B cell (primary cell): ENCODE results near the gene SNAP29. TPM values are rescaled to one million over a fixed set of nuclear protein-coding genes. Genes with fewer than 3 reads are reported as not detected.

ENCODE experiments used
- ATAC-seq: fragments of 200-7000 bp; cut with Tn5 transposase; one replicate; pipeline ENCODE4 v1.10.0; 2021; ENCODE audit warnings: low read depth, mild to moderate bottlenecking, moderate number of reproducible peaks, moderate library complexity
- CTCF ChIA-PET: fragments of 350-600 bp; sonication (Branson Sonifier 250); formaldehyde crosslinking; loops from one replicate; lab custom pipeline; 2021; ENCODE audit warnings: antibody characterized with exemption, inconsistent platforms; lab: Charles Lee
- POLR2A ChIA-PET: fragments of 350-600 bp; sonication (Branson Sonifier 250); formaldehyde crosslinking; loops from one replicate; lab custom pipeline; 2021; ENCODE audit warnings: antibody characterized with exemption; lab: Charles Lee
- DNase-seq: peaks from one replicate; pipeline ENCODE4 v3.0.0; 2013
- H2AFZ ChIP-seq: 2 replicates; pipeline ENCODE4 v1.6.1; 2012; ENCODE audit warnings: mild to moderate bottlenecking, low read depth, low read length; ENCODE audit not compliant: insufficient read depth, poor library complexity, severe bottlenecking
- H3K27ac ChIP-seq, 2 donors: 1 replicate in 1 of 2; 2 replicates in 1 of 2; pipeline ENCODE4 v1.5.1; 2012 to 2013; ENCODE audit warnings: low read length in 2 of 2, mild to moderate bottlenecking in 2 of 2, moderate library complexity in 1 of 2
- H3K27me3 ChIP-seq, 4 experiments: fragments of 200-600 bp in 1 of 4; sonication (generic) in 1 of 4; replicated peaks in 1 of 4; 1 replicate in 2 of 4; 2 replicates in 2 of 4; pipeline versions ENCODE4 v1.6.1 to v1.7.0; 2013 to 2016; ENCODE audit warnings: low read length in 3 of 4, mild to moderate bottlenecking in 2 of 4, mixed read lengths in 1 of 4, moderate library complexity in 1 of 4; ENCODE audit not compliant: insufficient read depth in 4 of 4, control insufficient read depth in 3 of 4; ENCODE audit errors: control extremely low read depth in 1 of 4
- H3K36me3 ChIP-seq, 2 experiments: replicated peaks in 1 of 2; 1 replicate in 1 of 2; 2 replicates in 1 of 2; pipeline versions ENCODE4 v1.6.1 to v1.7.1; 2013; ENCODE audit warnings: low read length in 1 of 2; ENCODE audit not compliant: insufficient read depth in 2 of 2, control insufficient read depth in 1 of 2; ENCODE audit errors: control extremely low read depth in 1 of 2, extremely low read depth in 1 of 2
- H3K4me1 ChIP-seq, 2 donors: fragments of 200-600 bp in 1 of 2; sonication (generic) in 1 of 2; 1 replicate in 1 of 2; 2 replicates in 1 of 2; pipeline versions ENCODE4 v1.5.1 to v1.6.1; 2013 to 2017; ENCODE audit warnings: low read length in 2 of 2; ENCODE audit not compliant: control insufficient read depth in 2 of 2, insufficient read depth in 2 of 2
- H3K4me2 ChIP-seq: replicated peaks from 2 replicates; pipeline ENCODE3; 2012; ENCODE audit warnings: mild to moderate bottlenecking, low read depth, low read length; ENCODE audit not compliant: poor library complexity, severe bottlenecking
- H3K4me3 ChIP-seq, 5 experiments: fragments of 200-600 bp in 1 of 5; sonication (generic) in 1 of 5; 1 replicate in 3 of 5; 2 replicates in 2 of 5; pipeline versions ENCODE4 v1.5.1 to v1.7.0; 2011 to 2016; ENCODE audit warnings: low read length in 4 of 5, mild to moderate bottlenecking in 4 of 5, low read depth in 2 of 5, control low read depth in 1 of 5, moderate library complexity in 1 of 5; ENCODE audit not compliant: insufficient read depth in 1 of 5; ENCODE audit errors: control extremely low read depth in 1 of 5, extremely low read depth in 1 of 5
- H3K79me2 ChIP-seq: fragments of 200-600 bp; sonication (generic); one replicate; pipeline ENCODE4 v1.6.0; 2016; ENCODE audit warnings: low read length; ENCODE audit not compliant: control insufficient read depth, insufficient read depth
- H3K9ac ChIP-seq: fragments of 200-600 bp; sonication (generic); 2 replicates; pipeline ENCODE4 v1.6.1; 2017; ENCODE audit warnings: mild to moderate bottlenecking, low read length, moderate library complexity
- H3K9me3 ChIP-seq, 3 donors: one replicate each; pipeline versions ENCODE4 v1.6.1 to v1.7.1; 2013; ENCODE audit warnings: low read length in 2 of 3; ENCODE audit not compliant: control insufficient read depth in 2 of 3, insufficient read depth in 1 of 3; ENCODE audit errors: control extremely low read depth in 1 of 3
- H4K20me1 ChIP-seq: 2 replicates; pipeline ENCODE4 v1.6.0; 2012; ENCODE audit warnings: mild to moderate bottlenecking, low read length; ENCODE audit not compliant: insufficient read depth, control insufficient read depth, poor library complexity, severe bottlenecking
- H3K27ac Mint-ChIP-seq: one replicate; pipeline ENCODE4 v1.8.0; 2021; ENCODE audit warnings: mixed read lengths
- H3K27me3 Mint-ChIP-seq: one replicate; pipeline ENCODE4 v1.8.0; 2021; ENCODE audit warnings: mixed read lengths
- H3K4me1 Mint-ChIP-seq: one replicate; pipeline ENCODE4 v1.8.0; 2021; ENCODE audit warnings: mixed read lengths
- H3K4me3 Mint-ChIP-seq: one replicate; pipeline ENCODE4 v1.8.0; 2021; ENCODE audit warnings: mixed read lengths
- H3K9me3 Mint-ChIP-seq: one replicate; pipeline ENCODE4 v1.8.0; 2022; ENCODE audit warnings: mixed read lengths; ENCODE audit not compliant: insufficient read depth
- EZH2 ChIP-seq: IDR thresholded peaks from 2 replicates; pipeline ENCODE4 v1.6.1; 2012; ENCODE audit warnings: borderline replicate concordance, low read depth, mild to moderate bottlenecking, moderate library complexity, low read length; ENCODE audit not compliant: insufficient read depth, poor library complexity, severe bottlenecking
- WGBS: methylation state at CpG from one replicate; pipeline ENCODE4 v1.1.5; 2013; ENCODE audit warnings: missing lambda C conversion rate; ENCODE audit not compliant: insufficient coverage; 5-methylcytosine and 5-hydroxymethylcytosine counted together
- intact Hi-C: fragments of 100-400 bp; cut with micrococcal nuclease; formaldehyde crosslinking; loops from one replicate; pipeline ENCODE4 v1.10.0; 2022
- polyA plus RNA-seq: library from polyadenylated mRNA; depleted of rRNA; stranded (reverse); fragments of >200 nt; gene quantifications from 2 replicates; pipeline ENCODE4 v1.2.3, GENCODE V29; 2012
- total RNA-seq, 2 donors: library from RNA; stranded (reverse); fragments of 120-200 nt in 1 of 2; gene quantifications; 1 replicate in 1 of 2; 2 replicates in 1 of 2; pipeline versions ENCODE4 v1.2.3 to v1.2.4, GENCODE V29; 2013 to 2022
- TF ChIP-seq, protein P1 (sequence below): fragments of 200-600 bp; IDR thresholded peaks from one replicate; pipeline ENCODE4 v1.8.0; 2022; ENCODE audit warnings: antibody characterized with exemption, mild to moderate bottlenecking

SNAP29 gene
- total and polyA plus RNA-seq, 2 donors (not counting 1 experiment from before 2014, with no cell fraction given): 13.4 to 17.4 TPM

DNA sequence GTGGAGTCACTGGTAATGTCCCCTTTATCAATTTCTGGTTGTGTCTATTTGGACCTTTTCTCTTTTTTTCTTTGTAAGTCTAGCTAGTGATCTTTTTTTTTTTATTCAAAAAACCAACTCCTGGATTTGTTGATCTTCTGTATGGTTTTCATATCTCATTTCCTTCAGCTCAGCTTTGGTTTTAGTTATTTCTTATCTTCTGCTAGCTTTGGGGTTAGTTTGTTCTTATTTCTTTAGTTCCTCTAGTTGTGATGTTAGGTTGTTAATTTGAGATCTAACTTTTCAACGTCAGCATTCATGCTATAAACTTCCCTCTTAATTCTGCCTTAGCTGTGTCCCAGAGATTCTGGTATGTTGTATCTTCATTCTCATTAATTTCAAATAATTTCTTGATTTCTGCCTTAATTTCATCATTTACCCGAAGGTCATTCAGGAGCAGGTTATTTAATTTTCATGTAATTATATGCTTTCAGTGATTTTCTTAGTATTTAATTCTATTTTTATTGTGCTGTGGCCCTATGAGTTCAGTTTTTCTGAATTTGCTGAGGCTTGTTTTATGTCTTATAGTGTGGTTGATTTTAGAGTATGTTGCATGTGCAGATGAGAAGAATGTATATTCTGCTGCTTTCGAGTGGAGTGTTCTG is 29.2 kb upstream of the SNAP29 start:
- TF ChIP-seq, protein P1, sequence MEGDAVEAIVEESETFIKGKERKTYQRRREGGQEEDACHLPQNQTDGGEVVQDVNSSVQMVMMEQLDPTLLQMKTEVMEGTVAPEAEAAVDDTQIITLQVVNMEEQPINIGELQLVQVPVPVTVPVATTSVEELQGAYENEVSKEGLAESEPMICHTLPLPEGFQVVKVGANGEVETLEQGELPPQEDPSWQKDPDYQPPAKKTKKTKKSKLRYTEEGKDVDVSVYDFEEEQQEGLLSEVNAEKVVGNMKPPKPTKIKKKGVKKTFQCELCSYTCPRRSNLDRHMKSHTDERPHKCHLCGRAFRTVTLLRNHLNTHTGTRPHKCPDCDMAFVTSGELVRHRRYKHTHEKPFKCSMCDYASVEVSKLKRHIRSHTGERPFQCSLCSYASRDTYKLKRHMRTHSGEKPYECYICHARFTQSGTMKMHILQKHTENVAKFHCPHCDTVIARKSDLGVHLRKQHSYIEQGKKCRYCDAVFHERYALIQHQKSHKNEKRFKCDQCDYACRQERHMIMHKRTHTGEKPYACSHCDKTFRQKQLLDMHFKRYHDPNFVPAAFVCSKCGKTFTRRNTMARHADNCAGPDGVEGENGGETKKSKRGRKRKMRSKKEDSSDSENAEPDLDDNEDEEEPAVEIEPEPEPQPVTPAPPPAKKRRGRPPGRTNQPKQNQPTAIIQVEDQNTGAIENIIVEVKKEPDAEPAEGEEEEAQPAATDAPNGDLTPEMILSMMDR: no peak
- no peak for TF ChIP-seq EZH2
- Mint-ChIP-seq H3K27me3 (no peaks in the 10 kb centered on the region), H3K9me3 (no peaks in the 10 kb centered on the region), H3K4me3 (no peak overlapping the region), H3K27ac (no peak overlapping the region), H3K4me1 (no peaks in the 10 kb centered on the region)
- Histone ChIP-seq H4K20me1 (peaks cover 3% of the 10 kb centered on the region), H3K79me2 (peaks cover 8% of the 10 kb centered on the region), H3K4me1 (no peaks in the 10 kb centered on the region), H3K9me3 (no peaks in the 10 kb centered on the region), H3K4me3 (no peak overlapping the region), H3K36me3 (peaks cover 15 to 58% of the 10 kb centered on the region in 2 experiments), H2AFZ (no peak overlapping the region), H3K27me3 (no peaks in the 10 kb centered on the region), H3K4me2 (no peak overlapping the region), H3K9ac (no peak overlapping the region), H3K27ac (no peak overlapping the region)
- ATAC-seq (no peak), DNase-seq (no peak)
- POLR2A ChIA-PET: no interaction called here
- WGBS: 100% methylated on average over 1 of the region's 3 CpGs
- intact Hi-C loops: no loop called here
- CTCF ChIA-PET: no interaction called here

- Mint-ChIP-seq H3K4me1 (peaks cover 13% of the 10 kb centered on the region), H3K27me3 (no peaks in the 10 kb centered on the region), H3K27ac (no peak overlapping the region), H3K4me3 (no peak overlapping the region), H3K9me3 (no peaks in the 10 kb centered on the region)
- TF ChIP-seq, protein P1: no peak
- no peak for TF ChIP-seq EZH2
- Histone ChIP-seq H3K4me3 (no peak overlapping the region), H3K27ac (no peak overlapping the region), H3K36me3 (peaks cover 11 to 50% of the 10 kb centered on the region in 2 experiments), H3K79me2 (peaks cover 37% of the 10 kb centered on the region), H3K9me3 (no peaks in the 10 kb centered on the region), H3K4me1 (peaks cover 6 to 7% of the 10 kb centered on the region in 2 donors), H2AFZ (no peak overlapping the region), H3K9ac (no peak overlapping the region), H4K20me1 (peaks cover 25% of the 10 kb centered on the region), H3K4me2 (no peak overlapping the region), H3K27me3 (no peaks in the 10 kb centered on the region)
- ChIA-PET POLR2A (no interaction called here), CTCF (no interaction called here)
- intact Hi-C loops: no loop called here
- no peak for DNase-seq
- WGBS: 100% methylated on average over 6 of the region's 6 CpGs
- no peak for ATAC-seq
Observed at GRCh38 chr22:20833225-20833665, 25.6 kb upstream of the SNAP29 start.
